GM12878 (cell line): ENCODE data around the gene RNF149.

ENCODE experiments used
- CEBPB ChIP-seq, 2 experiments: fragments of 150-350 bp in 1 of 2; IDR thresholded peaks; 2 replicates each; pipeline ENCODE4 v1.6.1; 2012 to 2014; ENCODE audit warnings: low read depth in 2 of 2, low read length in 2 of 2, borderline replicate concordance in 1 of 2, inconsistent platforms in 1 of 2
- CREB1 ChIP-seq: IDR thresholded peaks from 2 replicates; pipeline ENCODE4 v1.6.1; 2012; ENCODE audit warnings: low read depth, mild to moderate bottlenecking, inconsistent platforms
- EP300 ChIP-seq, 2 experiments: fragments of 150-350 bp in 1 of 2; IDR thresholded peaks; 2 replicates each; pipeline ENCODE4 v1.6.1; 2011 to 2012; ENCODE audit warnings: low read depth in 2 of 2, low read length in 2 of 2, borderline replicate concordance in 1 of 2, improper control_type of control experiment in 1 of 2, inconsistent platforms in 1 of 2; ENCODE audit not compliant: control insufficient read depth in 1 of 2
- JUND ChIP-seq: IDR thresholded peaks from 2 replicates; pipeline ENCODE4 v1.6.1; 2012; ENCODE audit warnings: low read depth, mild to moderate bottlenecking, low read length, improper control_type of control experiment, moderate library complexity
- PAX5 ChIP-seq: IDR thresholded peaks from 2 replicates; pipeline ENCODE4 v1.6.1; 2011; ENCODE audit warnings: low read depth, low read length, borderline replicate concordance
- RFX5 ChIP-seq: IDR thresholded peaks from 2 replicates; pipeline ENCODE4 v1.6.1; 2011; ENCODE audit warnings: low read depth, low read length, improper control_type of control experiment
- SIX5 ChIP-seq: IDR thresholded peaks from 2 replicates; pipeline ENCODE4 v1.6.1; 2011; ENCODE audit warnings: mild to moderate bottlenecking, low read depth, low read length, moderate library complexity; ENCODE audit not compliant: severe bottlenecking
- SREBF2 ChIP-seq: IDR thresholded peaks from 2 replicates; pipeline ENCODE4 v1.6.1; 2012; ENCODE audit warnings: mild to moderate bottlenecking, low read length
- SRF ChIP-seq, 2 experiments: IDR thresholded peaks; 2 replicates each; pipeline ENCODE4 v1.6.1; 2011; ENCODE audit warnings: low read depth in 2 of 2, low read length in 2 of 2, mild to moderate bottlenecking in 1 of 2, moderate library complexity in 1 of 2
- STAT1 ChIP-seq: fragments of 450-650 bp; conservative IDR thresholded peaks from 2 replicates; pipeline ENCODE4 v1.6.1; 2014; ENCODE audit warnings: antibody characterized with exemption, mild to moderate bottlenecking
- SUZ12 ChIP-seq: fragments of 200-600 bp; sonication (generic); IDR thresholded peaks from one replicate; pipeline ENCODE4 v1.6.1; 2018; ENCODE audit warnings: antibody characterized with exemption, mild to moderate bottlenecking; ENCODE audit not compliant: unreplicated experiment
- TCF3 ChIP-seq: IDR thresholded peaks from 2 replicates; pipeline ENCODE4 v1.6.1; 2012; ENCODE audit warnings: low read depth, mild to moderate bottlenecking, low read length, borderline replicate concordance; ENCODE audit not compliant: insufficient read depth
- TF ChIP-seq, protein P1 (sequence below), 3 experiments: IDR thresholded peaks in 2 of 3; conservative IDR thresholded peaks in 1 of 3; 2 replicates each; pipeline ENCODE4 v1.5.1; 2011; ENCODE audit warnings: low read depth in 3 of 3, low read length in 3 of 3, mild to moderate bottlenecking in 3 of 3, control low read depth in 2 of 3, moderate library complexity in 2 of 3, inconsistent platforms in 1 of 3, mixed read lengths in 1 of 3; ENCODE audit not compliant: control insufficient read depth in 2 of 3, insufficient read depth in 1 of 3; ENCODE audit errors: extremely low read depth in 1 of 3

DNA sequence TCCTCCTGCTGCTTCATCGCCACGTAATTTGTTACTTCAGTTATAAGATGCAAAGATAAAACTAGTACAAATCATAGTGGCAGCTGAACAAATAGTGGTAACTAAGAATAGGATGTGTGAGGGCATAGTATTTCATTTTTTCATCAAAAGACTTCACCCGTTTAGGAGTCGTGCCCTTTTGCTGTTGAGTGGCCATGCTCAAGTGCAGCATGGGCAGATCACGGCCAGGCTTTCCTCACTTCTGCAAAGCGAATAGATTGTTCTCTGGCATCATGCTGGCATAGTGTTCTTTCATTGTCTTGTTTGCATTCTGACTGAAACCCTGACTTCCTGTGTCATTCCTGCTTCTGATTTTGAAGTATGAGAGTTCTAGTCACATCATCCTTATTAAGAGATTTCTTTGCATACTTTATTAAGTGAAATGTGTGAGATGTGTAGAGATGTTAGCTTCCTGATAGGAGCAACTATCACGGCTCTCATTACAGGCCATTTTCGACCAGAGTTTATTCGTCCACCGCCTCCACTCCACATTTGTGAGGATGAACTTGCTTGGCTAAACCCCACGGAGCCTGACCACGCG, 44.1 kb downstream of the RNF149 start:
- TF ChIP-seq RFX5 (no peak), PAX5 (no peak), JUND (no peak), SREBF2 (no peak), TCF3 (no peak), SIX5 (no peak), EP300 (IDR thresholded peaks at IDR 0.05; ENCODE audit: borderline replicate concordance in 1 of 2, control insufficient read depth in 1 of 2, low read depth in 2 of 2, low read length in 2 of 2) (no peak), CREB1 (no peak), SUZ12 (no peak), CEBPB (IDR thresholded peaks at IDR 0.05; ENCODE audit: borderline replicate concordance in 1 of 2, low read depth in 2 of 2, low read length in 2 of 2) (no peak), STAT1 (no peak), SRF (IDR thresholded peaks at IDR 0.05; ENCODE audit: low read depth in 2 of 2, low read length in 2 of 2) (no peak)
- TF ChIP-seq, protein P1, sequence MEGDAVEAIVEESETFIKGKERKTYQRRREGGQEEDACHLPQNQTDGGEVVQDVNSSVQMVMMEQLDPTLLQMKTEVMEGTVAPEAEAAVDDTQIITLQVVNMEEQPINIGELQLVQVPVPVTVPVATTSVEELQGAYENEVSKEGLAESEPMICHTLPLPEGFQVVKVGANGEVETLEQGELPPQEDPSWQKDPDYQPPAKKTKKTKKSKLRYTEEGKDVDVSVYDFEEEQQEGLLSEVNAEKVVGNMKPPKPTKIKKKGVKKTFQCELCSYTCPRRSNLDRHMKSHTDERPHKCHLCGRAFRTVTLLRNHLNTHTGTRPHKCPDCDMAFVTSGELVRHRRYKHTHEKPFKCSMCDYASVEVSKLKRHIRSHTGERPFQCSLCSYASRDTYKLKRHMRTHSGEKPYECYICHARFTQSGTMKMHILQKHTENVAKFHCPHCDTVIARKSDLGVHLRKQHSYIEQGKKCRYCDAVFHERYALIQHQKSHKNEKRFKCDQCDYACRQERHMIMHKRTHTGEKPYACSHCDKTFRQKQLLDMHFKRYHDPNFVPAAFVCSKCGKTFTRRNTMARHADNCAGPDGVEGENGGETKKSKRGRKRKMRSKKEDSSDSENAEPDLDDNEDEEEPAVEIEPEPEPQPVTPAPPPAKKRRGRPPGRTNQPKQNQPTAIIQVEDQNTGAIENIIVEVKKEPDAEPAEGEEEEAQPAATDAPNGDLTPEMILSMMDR (IDR thresholded peaks at IDR 0.05 in 2 of 3, conservative IDR thresholded peaks at IDR 0.05 in 1 of 3; ENCODE audit: control insufficient read depth in 2 of 3, extremely low read depth in 1 of 3, insufficient read depth in 1 of 3, low read depth in 3 of 3, low read length in 3 of 3), result no peak
